Skeletal muscle tissue (tissue), 4 donors: ENCODE results near the gene ZNF831. TPM values are rescaled to one million over a fixed set of nuclear protein-coding genes. Genes with fewer than 3 reads are reported as not detected.

Experiments used
- H3K27ac ChIP-seq: one replicate; pipeline ENCODE4 v1.7.0; 2013; ENCODE audit warnings: mild to moderate bottlenecking, low read depth, low read length, inconsistent platforms
- H3K27me3 ChIP-seq, 3 donors: one replicate each; pipeline ENCODE4 v1.7.0; 2013; ENCODE audit warnings: low read length in 3 of 3; ENCODE audit not compliant: control insufficient read depth in 3 of 3, insufficient read depth in 3 of 3
- H3K36me3 ChIP-seq, 3 donors: one replicate each; pipeline ENCODE4 v1.7.0; 2013; ENCODE audit warnings: low read length in 3 of 3; ENCODE audit not compliant: control insufficient read depth in 3 of 3, insufficient read depth in 3 of 3
- H3K4me1 ChIP-seq, 3 donors: one replicate each; pipeline ENCODE4 v1.7.0; 2013; ENCODE audit warnings: low read length in 3 of 3, mild to moderate bottlenecking in 3 of 3; ENCODE audit not compliant: control insufficient read depth in 3 of 3, insufficient read depth in 3 of 3
- H3K4me3 ChIP-seq, 3 donors: one replicate each; pipeline ENCODE4 v1.7.0; 2013; ENCODE audit warnings: low read length in 3 of 3
- H3K9ac ChIP-seq, 3 donors: one replicate each; pipeline ENCODE4 v1.7.0; 2013; ENCODE audit warnings: low read length in 3 of 3, mild to moderate bottlenecking in 3 of 3, moderate library complexity in 2 of 3, low read depth in 1 of 3
- H3K9me3 ChIP-seq, 3 donors: one replicate each; pipeline ENCODE4 v1.7.0; 2013; ENCODE audit warnings: low read length in 3 of 3; ENCODE audit not compliant: control insufficient read depth in 3 of 3
- total RNA-seq: library from RNA; depleted of rRNA; stranded (reverse); fragments of >200 nt; gene quantifications from one replicate; pipeline ENCODE4 v1.2.3, GENCODE V29; 2014
- donor health status: Osteomylitis.

The ZNF831 gene
- total RNA-seq, 1 donor from 2014 or later = under 0.01 TPM

GRCh38 chr20:59295531-59295930 lies 131.9 kb downstream of the ZNF831 start:
- Histone ChIP-seq H3K4me3 (no peak overlapping the region), H3K27me3 (peaks cover 26 to 46% (median 32%) of the 10 kb centered on the region in 3 donors), H3K4me1 (no peaks in the 10 kb centered on the region), H3K27ac (no peak overlapping the region), H3K36me3 (no peaks in the 10 kb centered on the region), H3K9ac (no peak overlapping the region), H3K9me3 (no peaks in the 10 kb centered on the region)

- H3K4me1 ChIP-seq = no peaks in the 10 kb centered on the region
- no peak overlapping the region for H3K9ac ChIP-seq
- no peak overlapping the region for H3K27ac ChIP-seq
- H3K9me3 ChIP-seq = no peaks in the 10 kb centered on the region
- H3K4me3 ChIP-seq = no peak overlapping the region
- no peaks in the 10 kb centered on the region for H3K36me3 ChIP-seq
- H3K27me3 ChIP-seq = peaks cover 40 to 63% (median 49%) of the 10 kb centered on the region in 3 donors
These were observed 134.1 kb downstream of the ZNF831 start for GRCh38 chr20:59297686-59298085.

- H3K4me3 ChIP-seq = no peak overlapping the region
- no peaks in the 10 kb centered on the region for H3K4me1 ChIP-seq
- H3K27me3 ChIP-seq = peaks cover 49 to 72% (median 59%) of the 10 kb centered on the region in 3 donors
- no peak overlapping the region for H3K27ac ChIP-seq
- H3K9me3 ChIP-seq = no peaks in the 10 kb centered on the region
- H3K36me3 ChIP-seq = no peaks in the 10 kb centered on the region
- no peak overlapping the region for H3K9ac ChIP-seq
These were observed 136.3 kb downstream of the ZNF831 start for GRCh38 chr20:59299945-59300332.

GRCh38 chr20:59300333-59301081 lies 136.9 kb downstream of the ZNF831 start, which contains the start of gene EDN3:
TSS of gene EDN3 (plus strand) at chr20:59300611. CDS start at chr20:59300813, 202 bp downstream.
- H3K9ac ChIP-seq = no peak within 1 kb of the TSS
- no peaks in the 10 kb centered on the region for H3K36me3 ChIP-seq
- no peaks in the 10 kb centered on the region for H3K9me3 ChIP-seq
- H3K4me3 ChIP-seq = no peak within 1 kb of the TSS
- H3K27me3 ChIP-seq = peaks cover 47 to 70% (median 62%) of the 10 kb centered on the region in 3 donors
- H3K4me1 ChIP-seq = no peaks in the 10 kb centered on the region
- no peak within 1 kb of the TSS for H3K27ac ChIP-seq

GRCh38 chr20:59301343-59302007 lies 137.9 kb downstream of the ZNF831 start:
- Histone ChIP-seq H3K4me3 (no peak overlapping the region), H3K27me3 (peaks cover 47 to 75% (median 69%) of the 10 kb centered on the region in 3 donors), H3K9ac (no peak overlapping the region), H3K27ac (no peak overlapping the region), H3K4me1 (no peaks in the 10 kb centered on the region), H3K9me3 (no peaks in the 10 kb centered on the region), H3K36me3 (no peaks in the 10 kb centered on the region)

- Histone ChIP-seq H3K4me1 (no peaks in the 10 kb centered on the region), H3K27ac (no peak overlapping the region), H3K4me3 (no peak overlapping the region), H3K36me3 (no peaks in the 10 kb centered on the region), H3K9ac (no peak overlapping the region), H3K9me3 (no peaks in the 10 kb centered on the region), H3K27me3 (peaks cover 27 to 56% (median 44%) of the 10 kb centered on the region in 3 donors)
These were observed 142.5 kb downstream of the ZNF831 start for GRCh38 chr20:59305908-59306655.

- Histone ChIP-seq H3K27me3 (peaks cover 18 to 44% (median 32%) of the 10 kb centered on the region in 3 donors), H3K9ac (no peak overlapping the region), H3K4me1 (no peaks in the 10 kb centered on the region)
These were observed 143.6 kb downstream of the ZNF831 start for GRCh38 chr20:59307270-59307669.

More at GRCh38 chr20:59307270-59307669, 143.6 kb downstream of the ZNF831 start:
- Histone ChIP-seq H3K27ac (no peak overlapping the region), H3K9me3 (no peaks in the 10 kb centered on the region), H3K4me3 (no peak overlapping the region), H3K36me3 (no peaks in the 10 kb centered on the region)

Other genes starting within 250 kb of the ZNF831 start
- 41.2 TPM for gene NELFCD, start 182.6 kb upstream of the ZNF831 start, total RNA-seq
- gene CTSZ, start 156.6 kb upstream of the ZNF831 start, total RNA-seq = 59.5 TPM
- gene TUBB1, start 144.4 kb upstream of the ZNF831 start, total RNA-seq = 1.0 TPM
- gene ATP5F1E, start 131.5 kb upstream of the ZNF831 start, total RNA-seq = 28.2 TPM
- 38.6 TPM for gene PRELID3B, start 121.0 kb upstream of the ZNF831 start, total RNA-seq
- gene EDN3, start 136.8 kb downstream of the ZNF831 start, total RNA-seq = 8.4 TPM